A549 (cell line): ENCODE measurements around the gene NDUFC2. TPM values are rescaled to one million over a fixed set of nuclear protein-coding genes. Genes with fewer than 3 reads are reported as not detected.
"Not testable (repeated sequence)": the region's sequence is repeated elsewhere in the genome, so short reads cannot be mapped to it uniquely, and the experiment has no call there.

ENCODE experiments used
- ATAC-seq, 2 experiments: fragments of 200-7000 bp in 1 of 2; fragments of >200 bp in 1 of 2; cut with Nextera tagmentation in 1 of 2; cut with Tn5 transposase in 1 of 2; 3 replicates each; pipeline versions ENCODE4 v1.8.0 to v1.9.1; 2018 to 2020; ENCODE audit warnings: mild to moderate bottlenecking in 1 of 2, moderate library complexity in 1 of 2
- CTCF ChIA-PET: fragments of 300-600 bp; sonication (Branson Sonifier 250); formaldehyde crosslinking; extraction: SDS; loops from one replicate; lab custom pipeline; 2021; ENCODE audit warnings: antibody characterized with exemption, inconsistent platforms; lab: Yijun Ruan, JAX
- POLR2A ChIA-PET: fragments of 350-600 bp; formaldehyde crosslinking; extraction: SDS; loops from one replicate; lab custom pipeline; 2021; ENCODE audit warnings: antibody characterized with exemption, inconsistent platforms; lab: Yijun Ruan, JAX
- DNase-seq, 2 experiments: peaks; one replicate each; pipeline versions ENCODE4 v3.0.0 to v3.0.0-alpha.2; 2011 to 2016; ENCODE audit warnings: low read depth in 1 of 2, low spot score in 1 of 2
- FAIRE-seq: peaks from 2 replicates; lab custom pipeline; 2011; peaks lifted over from hg19 to GRCh38; lab: Jason Lieb, UNC
- H3K27ac ChIP-seq, 2 experiments: fragments of >200 bp; sonication (Bioruptor Twin); formaldehyde crosslinking; 3 replicates each; pipeline ENCODE4 v1.5.1; 2016 to 2017
- H3K4me1 ChIP-seq: fragments of >200 bp; sonication (Bioruptor Twin); formaldehyde crosslinking; 3 replicates; pipeline ENCODE4 v1.6.1; 2016
- H3K4me2 ChIP-seq: fragments of >200 bp; sonication (Bioruptor Twin); formaldehyde crosslinking; 3 replicates; pipeline ENCODE4 v1.6.1; 2016
- H3K4me3 ChIP-seq: fragments of >200 bp; sonication (Bioruptor Twin); formaldehyde crosslinking; 3 replicates; pipeline ENCODE4 v1.5.1; 2016
- H3K9me3 ChIP-seq: fragments of >200 bp; sonication (Bioruptor Twin); formaldehyde crosslinking; 3 replicates; pipeline ENCODE4 v1.6.1; 2016
- CEBPB ChIP-seq, 2 experiments: fragments of >200 bp in 1 of 2; sonication (Bioruptor Twin) in 1 of 2; formaldehyde crosslinking in 1 of 2; IDR thresholded peaks; 2 replicates each; pipeline ENCODE4 v1.6.1; 2012 to 2016
- E2F6 ChIP-seq: IDR thresholded peaks from 2 replicates; pipeline ENCODE4 v1.6.1; 2012; ENCODE audit warnings: low read depth, borderline replicate concordance
- EHF ChIP-seq: fragments of 250-450 bp; sonication (Bioruptor Pico); IDR thresholded peaks from 2 replicates; pipeline ENCODE4 v1.5.0; 2020; ENCODE audit warnings: mild to moderate bottlenecking
- EHMT2 ChIP-seq: fragments of 200-600 bp; sonication (generic); IDR thresholded peaks from 2 replicates; pipeline ENCODE4 v1.6.1; 2016; ENCODE audit warnings: antibody characterized with exemption, low read depth, mild to moderate bottlenecking, moderate library complexity
- FOSL2 ChIP-seq, 2 experiments: fragments of 450-650 bp in 1 of 2; fragments of >200 bp in 1 of 2; sonication (Bioruptor Twin) in 1 of 2; formaldehyde crosslinking; IDR thresholded peaks; 2 replicates each; pipeline versions ENCODE4 v1.5.0 to v1.6.1; 2016 to 2020; ENCODE audit warnings: mild to moderate bottlenecking in 1 of 2, moderate library complexity in 1 of 2
- HDAC2 ChIP-seq: fragments of 200-600 bp; sonication (generic); IDR thresholded peaks from 2 replicates; pipeline ENCODE4 v1.6.1; 2016
- HOXA7 ChIP-seq: fragments of 250-450 bp; sonication (Bioruptor Pico); IDR thresholded peaks from 2 replicates; pipeline ENCODE4 v1.5.0; 2020; ENCODE audit warnings: mild to moderate bottlenecking, moderate library complexity
- HOXB5 ChIP-seq: fragments of 250-450 bp; sonication (Bioruptor Pico); IDR thresholded peaks from 2 replicates; pipeline ENCODE4 v1.5.0; 2020; ENCODE audit warnings: mild to moderate bottlenecking, moderate library complexity
- JUNB ChIP-seq: fragments of >200 bp; sonication (Bioruptor Twin); formaldehyde crosslinking; IDR thresholded peaks from 2 replicates; pipeline ENCODE4 v1.6.1; 2016
- KDM5A ChIP-seq: fragments of 200-600 bp; sonication (generic); IDR thresholded peaks from 2 replicates; pipeline ENCODE4 v1.6.1; 2016; ENCODE audit warnings: antibody characterized with exemption, mild to moderate bottlenecking
- MAFK ChIP-seq: fragments of 450-650 bp; IDR thresholded peaks from 2 replicates; pipeline ENCODE4 v1.6.1; 2014; ENCODE audit not compliant: partially characterized antibody
- NFE2L2 ChIP-seq: fragments of 150-350 bp; conservative IDR thresholded peaks from 2 replicates; pipeline ENCODE4 v1.6.1; 2014; ENCODE audit warnings: low read length
- NR3C1 ChIP-seq: fragments of >200 bp; sonication (Bioruptor Twin); formaldehyde crosslinking; IDR thresholded peaks from 3 replicates; pipeline ENCODE4 v1.6.1; 2017
- TFCP2L1 ChIP-seq: fragments of 250-450 bp; sonication (Bioruptor Pico); IDR thresholded peaks from 2 replicates; pipeline ENCODE4 v1.5.0; 2021; ENCODE audit warnings: mild to moderate bottlenecking
- ZC3H11A ChIP-seq: fragments of 450-650 bp; IDR thresholded peaks from 2 replicates; pipeline ENCODE4 v1.6.1; 2014; ENCODE audit warnings: antibody characterized with exemption, mild to moderate bottlenecking
- ZFP36 ChIP-seq: fragments of 450-650 bp; IDR thresholded peaks from 2 replicates; pipeline ENCODE4 v1.6.1; 2014; ENCODE audit warnings: borderline replicate concordance; ENCODE audit not compliant: partially characterized antibody
- ZNF302 ChIP-seq: fragments of 250-450 bp; sonication (Bioruptor Pico); IDR thresholded peaks from 2 replicates; pipeline ENCODE4 v1.9.0; 2021; ENCODE audit warnings: inconsistent platforms, mild to moderate bottlenecking, moderate library complexity
- WGBS: methylation state at CpG from one replicate; pipeline ENCODE4 v1.1.6; 2017; ENCODE audit errors: missing lambda C conversion rate; 5-methylcytosine and 5-hydroxymethylcytosine counted together
- polyA plus RNA-seq, 4 experiments: library from polyadenylated mRNA; depleted of rRNA in 3 of 4; stranded (reverse); fragments of >200 nt; fragmentation: RNase III in 1 of 4; extraction: RNeasy Plus Mini Kit Qiagen cat#74134 plus additional on column Dnase treatment in 1 of 4; gene quantifications; 2 replicates in 3 of 4; 3 replicates in 1 of 4; pipeline ENCODE4 v1.2.3, GENCODE V29; 2011 to 2017
- TF ChIP-seq, protein P1 (sequence below): fragments of >200 bp; sonication (Bioruptor Twin); formaldehyde crosslinking; IDR thresholded peaks from 3 replicates; pipeline ENCODE4 v1.6.1; 2016

The NDUFC2 gene
- polyA plus RNA-seq, 2 of the 4 experiments (the other 2 are of a cell fraction) = 148 to 277 TPM

GRCh38 chr11:78041843-78042440 lies 37.7 kb downstream of the NDUFC2 start:
- ATAC-seq (no peak), FAIRE-seq (no peak), DNase-seq (no peak)
- TF ChIP-seq HDAC2 (no peak), TFCP2L1 (CRISPR knock-in tag) (no peak), EHMT2 (no peak), NFE2L2 (no peak), ZC3H11A (no peak), MAFK (no peak), E2F6 (no peak), HOXA7 (no peak), HOXB5 (CRISPR knock-in tag) (no peak), KDM5A (no peak)
- TF ChIP-seq, protein P1, sequence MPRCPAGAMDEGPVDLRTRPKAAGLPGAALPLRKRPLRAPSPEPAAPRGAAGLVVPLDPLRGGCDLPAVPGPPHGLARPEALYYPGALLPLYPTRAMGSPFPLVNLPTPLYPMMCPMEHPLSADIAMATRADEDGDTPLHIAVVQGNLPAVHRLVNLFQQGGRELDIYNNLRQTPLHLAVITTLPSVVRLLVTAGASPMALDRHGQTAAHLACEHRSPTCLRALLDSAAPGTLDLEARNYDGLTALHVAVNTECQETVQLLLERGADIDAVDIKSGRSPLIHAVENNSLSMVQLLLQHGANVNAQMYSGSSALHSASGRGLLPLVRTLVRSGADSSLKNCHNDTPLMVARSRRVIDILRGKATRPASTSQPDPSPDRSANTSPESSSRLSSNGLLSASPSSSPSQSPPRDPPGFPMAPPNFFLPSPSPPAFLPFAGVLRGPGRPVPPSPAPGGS = no peak
- no peak overlapping the region for H3K4me3 ChIP-seq
- H3K4me1 ChIP-seq = peaks cover 36% of the 10 kb centered on the region
- 95% methylated on average over 14 of the region's 14 CpGs for WGBS
- POLR2A ChIA-PET = no interaction called here
- H3K27ac ChIP-seq = no peak overlapping the region
- H3K9me3 ChIP-seq = no peaks in the 10 kb centered on the region
- CTCF ChIA-PET = interaction anchor here (5.9 kb wide), 1 partner anchor 43 kb away, joined by 47 read pairs; no protein-coding TSS in a partner anchor
- H3K4me2 ChIP-seq = no peak overlapping the region

DNA sequence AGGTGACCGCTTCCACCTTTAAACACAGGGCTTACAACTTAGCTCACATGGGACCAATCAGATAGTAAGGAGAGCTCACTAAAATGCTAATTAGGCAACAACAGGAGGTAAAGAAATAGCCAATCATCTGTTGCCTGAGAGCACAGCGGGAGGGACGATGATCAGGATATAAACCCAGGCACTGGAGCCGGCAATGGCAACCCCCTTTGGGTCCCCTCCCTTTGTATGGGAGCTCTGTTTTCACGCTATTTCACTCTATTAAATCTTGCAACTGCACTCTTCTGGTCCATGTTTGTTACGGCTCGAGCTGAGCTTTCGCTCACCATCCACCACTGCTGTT lies 38.3 kb downstream of the NDUFC2 start:
- H3K4me2 ChIP-seq, FAIRE-seq, DNase-seq, ATAC-seq, H3K4me3 ChIP-seq, CTCF ChIA-PET, H3K9me3 ChIP-seq: not testable (repeated sequence)
- H3K27ac ChIP-seq = peak overlapping the region in 1 of 2 experiments; percentile 82; a peak in 2 of 6 replicates
- POLR2A ChIA-PET = interaction anchor here (0.7 to 2.0 kb wide), 2 partner anchors 38 to 47 kb away, joined by 3 to 8 read pairs; partner anchors contain the start of genes INTS4 and NDUFC2
- H3K4me1 ChIP-seq = peaks cover 42% of the 10 kb centered on the region
- 97% methylated on average over 8 of the region's 8 CpGs for WGBS

DNA sequence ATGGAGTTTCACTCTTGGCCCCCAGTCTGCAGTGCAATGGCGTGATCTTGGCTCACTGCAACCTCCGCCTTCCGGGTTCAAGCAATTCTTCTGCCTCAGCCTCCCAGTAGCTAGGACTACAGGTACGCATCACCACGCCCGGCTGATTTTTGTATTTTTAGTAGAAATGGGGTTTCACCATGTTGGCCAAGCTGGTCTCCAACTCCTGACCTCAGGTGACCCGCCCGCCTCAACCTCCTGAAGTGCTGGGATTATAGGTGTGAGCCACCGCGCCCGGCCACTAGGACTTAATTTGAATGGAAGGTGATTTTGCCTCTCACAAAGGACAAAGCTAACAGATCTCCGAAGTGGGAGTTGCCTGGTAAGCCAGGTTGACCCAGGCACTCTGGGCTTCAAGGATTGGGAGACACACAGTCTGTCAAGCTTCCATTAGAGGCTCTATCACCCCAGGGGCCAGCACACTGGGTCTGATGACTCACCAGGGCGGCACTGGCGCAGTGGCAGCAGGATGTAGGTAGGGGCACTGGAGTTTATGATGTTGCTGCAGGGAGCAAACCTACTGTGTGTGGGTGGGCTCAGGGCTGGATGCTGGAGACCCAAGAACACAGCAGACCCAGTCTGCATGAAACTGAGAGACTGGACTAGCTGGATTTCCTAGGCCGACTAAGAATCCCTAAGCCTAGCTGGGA lies 38.8 kb downstream of the NDUFC2 start:
- Histone ChIP-seq H3K4me1 (peaks cover 42% of the 10 kb centered on the region), H3K4me2 (peak overlapping the region; percentile 82), H3K9me3 (no peaks in the 10 kb centered on the region), H3K27ac (peak overlapping the region; percentile 82 to 90)
- peak in 1 of 2 experiments; percentile 30; a peak in 2 of 6 replicates for ATAC-seq
- DNase-seq = no peak
- WGBS = 89% methylated on average over 15 of the region's 15 CpGs
- ChIA-PET POLR2A (interaction anchor here (0.7 to 2.0 kb wide), 2 partner anchors 39 to 46 kb away, joined by 3 to 8 read pairs; partner anchors contain the start of genes INTS4 and NDUFC2), CTCF (interaction anchor here (0.6 to 1.8 kb wide), 3 partner anchors 9 to 77 kb away, joined by 3 to 6 read pairs (median 4); no protein-coding TSS in a partner anchor)
- no peak for FAIRE-seq
- no peak for TF ChIP-seq ZFP36
- no peak for TF ChIP-seq NR3C1
- TF ChIP-seq HOXA7 = no peak
- no peak for TF ChIP-seq EHF (CRISPR knock-in tag)
- no peak for TF ChIP-seq FOSL2 (IDR thresholded peaks at IDR 0.05)
- TF ChIP-seq FOSL2 (CRISPR knock-in tag; IDR thresholded peaks at IDR 0.05) = peak; percentile 61
- no peak for TF ChIP-seq ZNF302 (CRISPR knock-in tag)
- TF ChIP-seq JUNB = no peak
- TF ChIP-seq CEBPB (IDR thresholded peaks at IDR 0.05) = no peak
- TF ChIP-seq, all 56 proteins: peak for 1
- no peak overlapping the region for H3K4me3 ChIP-seq
